ENCODE results near the gene NPL.

NPL gene

GRCh38 chr1:182863940-182864339, 74.4 kb downstream of the NPL start:
- no peaks in the 10 kb centered on the region for H3K4me1 ChIP-seq (ENCODE audit: control insufficient read depth, insufficient read depth, low read length)
- H3K27ac ChIP-seq (ENCODE audit: low read depth, low read length), result no peak overlapping the region
- H3K9ac ChIP-seq (ENCODE audit: low read length), result no peak overlapping the region
- H3K27me3 ChIP-seq (ENCODE audit: control insufficient read depth, insufficient read depth, low read length), result no peaks in the 10 kb centered on the region
- H3K4me3 ChIP-seq (ENCODE audit: low read length), result no peak overlapping the region
- peaks cover 32% of the 10 kb centered on the region for H3K36me3 ChIP-seq (ENCODE audit: control insufficient read depth, insufficient read depth, low read length)

DNA sequence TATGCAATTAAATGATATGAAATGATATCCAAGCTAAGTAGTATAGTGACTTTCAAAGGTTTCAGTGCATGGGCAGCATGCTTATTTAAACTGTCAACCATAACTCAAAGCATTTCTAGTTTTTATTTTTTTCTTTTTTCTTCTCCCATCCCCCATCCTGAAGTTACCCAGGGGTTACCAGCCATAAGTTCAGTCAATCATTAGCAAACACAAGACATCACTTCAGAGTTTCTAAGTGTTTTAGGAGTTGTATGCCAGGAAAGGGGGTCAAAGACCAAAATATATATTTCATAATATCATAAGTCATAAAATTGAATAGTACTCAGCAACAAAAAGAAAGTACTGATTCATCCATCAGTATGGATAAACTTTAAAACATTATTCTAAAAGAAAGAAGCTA, 78.3 kb downstream of the NPL start:
- Histone ChIP-seq H3K36me3 (ENCODE audit: control insufficient read depth, insufficient read depth, low read length) (peaks cover 23% of the 10 kb centered on the region), H3K27me3 (ENCODE audit: control insufficient read depth, insufficient read depth, low read length) (no peaks in the 10 kb centered on the region), H3K4me3 (ENCODE audit: low read length) (no peak overlapping the region), H3K27ac (ENCODE audit: low read depth, low read length) (no peak overlapping the region), H3K4me1 (ENCODE audit: control insufficient read depth, insufficient read depth, low read length) (no peaks in the 10 kb centered on the region), H3K9ac (ENCODE audit: low read length) (no peak overlapping the region)

DNA sequence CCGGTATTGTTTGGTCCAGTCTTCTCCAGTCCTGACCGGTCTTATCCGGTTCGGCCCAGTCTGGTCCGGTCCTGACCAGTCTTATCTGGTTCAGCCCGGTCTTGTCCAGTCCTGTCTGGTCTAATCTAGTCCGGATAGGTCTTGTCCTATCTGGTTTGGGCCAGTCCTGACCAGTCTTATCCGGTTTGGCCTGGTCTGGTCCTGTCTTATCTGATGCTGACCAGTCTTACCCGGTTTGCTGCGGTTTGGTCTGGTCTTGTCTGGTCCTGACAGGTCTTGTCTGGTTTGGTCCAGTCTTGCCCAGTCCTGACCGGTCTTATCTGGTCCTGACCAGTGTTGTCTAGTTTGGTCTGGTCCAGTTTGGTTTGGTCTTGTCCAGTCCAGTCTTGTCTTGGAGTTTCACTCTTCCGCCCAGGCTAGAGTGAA, 79.7 kb downstream of the NPL start:
- no peak overlapping the region for H3K4me3 ChIP-seq (ENCODE audit: low read length)
- no peaks in the 10 kb centered on the region for H3K27me3 ChIP-seq (ENCODE audit: control insufficient read depth, insufficient read depth, low read length)
- H3K27ac ChIP-seq (ENCODE audit: low read depth, low read length), result no peak overlapping the region
- H3K4me1 ChIP-seq (ENCODE audit: control insufficient read depth, insufficient read depth, low read length), result no peaks in the 10 kb centered on the region
- H3K9ac ChIP-seq (ENCODE audit: low read length), result no peak overlapping the region
- H3K36me3 ChIP-seq (ENCODE audit: control insufficient read depth, insufficient read depth, low read length), result peaks cover 30% of the 10 kb centered on the region

GRCh38 chr1:182872881-182873280, 83.3 kb downstream of the NPL start:
- Histone ChIP-seq H3K27ac (ENCODE audit: low read depth, low read length) (no peak overlapping the region), H3K36me3 (ENCODE audit: control insufficient read depth, insufficient read depth, low read length) (peaks cover 53% of the 10 kb centered on the region), H3K27me3 (ENCODE audit: control insufficient read depth, insufficient read depth, low read length) (no peaks in the 10 kb centered on the region), H3K9ac (ENCODE audit: low read length) (no peak overlapping the region), H3K4me3 (ENCODE audit: low read length) (no peak overlapping the region), H3K4me1 (ENCODE audit: control insufficient read depth, insufficient read depth, low read length) (no peaks in the 10 kb centered on the region)

DNA sequence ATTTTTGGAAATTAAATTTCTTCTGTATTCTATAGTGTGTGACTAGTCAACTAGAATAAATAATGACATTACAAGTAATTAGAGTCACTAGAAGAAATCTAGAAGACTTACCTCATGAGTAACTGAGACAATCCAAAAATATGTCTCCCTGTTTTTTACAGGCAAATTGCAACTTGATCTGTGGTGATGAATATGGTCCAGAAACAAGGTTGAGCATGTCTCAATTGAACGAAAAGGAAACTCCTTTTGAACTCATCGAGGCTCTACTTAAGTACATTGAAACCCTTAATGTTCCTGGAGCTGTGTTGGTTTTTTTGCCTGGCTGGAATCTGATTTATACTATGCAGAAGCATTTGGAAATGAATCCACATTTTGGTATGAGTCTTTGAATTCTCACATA, 86.3 kb downstream of the NPL start:
- Histone ChIP-seq H3K4me3 (ENCODE audit: low read length) (no peak overlapping the region), H3K27me3 (ENCODE audit: control insufficient read depth, insufficient read depth, low read length) (no peaks in the 10 kb centered on the region), H3K4me1 (ENCODE audit: control insufficient read depth, insufficient read depth, low read length) (no peaks in the 10 kb centered on the region), H3K36me3 (ENCODE audit: control insufficient read depth, insufficient read depth, low read length) (peaks cover 63% of the 10 kb centered on the region), H3K9ac (ENCODE audit: low read length) (no peak overlapping the region), H3K27ac (ENCODE audit: low read depth, low read length) (no peak overlapping the region)

DNA sequence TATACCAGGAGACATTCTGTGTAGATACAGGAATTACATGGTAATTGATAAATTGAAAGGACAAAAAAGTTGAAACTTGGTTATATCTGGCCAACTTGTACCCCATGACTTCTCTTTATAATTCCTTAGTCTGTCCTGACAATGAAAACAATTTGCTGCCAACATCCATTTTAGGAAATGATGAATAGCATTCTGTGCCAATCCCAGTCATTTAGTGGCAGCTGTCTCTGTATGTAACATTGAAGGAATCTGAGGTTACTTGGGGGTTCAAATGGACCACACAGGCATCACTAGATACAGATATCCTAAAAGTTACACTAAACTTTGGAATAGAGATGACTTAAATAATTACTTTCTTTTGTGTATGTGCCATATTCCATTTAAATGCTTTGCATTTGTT, 87.8 kb downstream of the NPL start:
- H3K9ac ChIP-seq (ENCODE audit: low read length), result no peak overlapping the region
- H3K4me1 ChIP-seq (ENCODE audit: control insufficient read depth, insufficient read depth, low read length), result no peaks in the 10 kb centered on the region
- no peaks in the 10 kb centered on the region for H3K27me3 ChIP-seq (ENCODE audit: control insufficient read depth, insufficient read depth, low read length)
- peaks cover 71% of the 10 kb centered on the region for H3K36me3 ChIP-seq (ENCODE audit: control insufficient read depth, insufficient read depth, low read length)
- H3K27ac ChIP-seq (ENCODE audit: low read depth, low read length), result no peak overlapping the region
- no peak overlapping the region for H3K4me3 ChIP-seq (ENCODE audit: low read length)

DNA sequence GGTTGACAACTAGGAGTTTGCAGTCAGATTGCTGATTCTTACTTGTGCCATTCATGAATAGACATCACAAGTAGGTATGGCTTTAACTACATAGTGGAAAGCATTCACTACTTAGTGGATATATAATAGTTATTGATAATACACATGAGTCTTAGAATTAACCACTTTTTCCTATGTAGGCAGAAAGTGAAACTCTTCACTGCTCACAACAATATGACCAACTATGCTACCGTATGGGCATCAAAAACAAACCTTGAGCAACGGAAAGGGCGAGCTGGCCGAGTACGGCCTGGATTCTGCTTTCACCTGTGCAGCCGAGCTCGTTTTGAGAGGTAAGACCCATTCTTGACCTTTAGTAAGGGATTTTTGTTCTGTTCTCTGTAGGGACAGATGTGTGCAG, 88.3 kb downstream of the NPL start:
- H3K9ac ChIP-seq (ENCODE audit: low read length), result no peak overlapping the region
- H3K27me3 ChIP-seq (ENCODE audit: control insufficient read depth, insufficient read depth, low read length), result no peaks in the 10 kb centered on the region
- H3K36me3 ChIP-seq (ENCODE audit: control insufficient read depth, insufficient read depth, low read length), result peaks cover 69% of the 10 kb centered on the region
- no peak overlapping the region for H3K4me3 ChIP-seq (ENCODE audit: low read length)
- no peak overlapping the region for H3K27ac ChIP-seq (ENCODE audit: low read depth, low read length)
- no peaks in the 10 kb centered on the region for H3K4me1 ChIP-seq (ENCODE audit: control insufficient read depth, insufficient read depth, low read length)

All from rectal smooth muscle tissue (tissue), 1 donor.